ENCODE measurements around the gene ESRP2. TPM values are rescaled to one million over a fixed set of nuclear protein-coding genes. Genes with fewer than 3 reads are reported as not detected.

The ESRP2 gene
- total and polyA plus RNA-seq, 8 donors, result 20.1 to 45.5 (median 35.0) TPM

DNA sequence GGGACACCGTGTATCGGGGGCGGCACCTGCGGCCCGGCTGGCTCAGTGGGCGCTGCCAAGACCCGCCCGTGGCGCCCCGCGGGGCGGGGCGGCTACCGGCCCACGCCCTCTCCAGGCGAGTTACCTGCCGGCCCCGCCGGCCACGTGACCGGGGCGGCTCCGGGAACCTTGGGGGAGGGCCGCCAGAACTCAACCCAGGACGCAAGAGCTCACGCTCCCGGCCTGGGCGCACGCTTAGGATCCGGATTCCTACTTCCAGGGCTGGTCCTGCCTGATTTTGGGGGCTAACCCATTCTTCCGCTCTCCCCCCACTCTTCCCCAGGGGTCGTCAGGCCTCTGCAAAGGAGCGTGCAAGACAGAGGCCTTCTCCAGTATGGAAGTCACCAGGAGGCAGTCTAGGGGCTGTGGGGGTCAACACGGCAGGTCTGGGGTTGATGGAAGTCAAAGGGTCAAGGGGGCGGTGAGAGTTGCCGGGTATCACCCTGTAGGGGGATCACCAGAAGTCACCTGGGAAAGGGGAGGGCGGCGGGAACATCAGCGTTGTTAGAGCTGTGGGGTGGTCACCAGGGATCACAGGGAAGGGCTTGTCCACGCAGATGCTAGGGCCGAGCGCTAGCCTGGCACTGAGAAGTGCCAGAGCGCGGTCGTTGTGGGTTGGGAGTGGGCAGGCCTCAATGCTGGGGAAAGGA is 354 bp upstream of the ESRP2 start:
- Histone ChIP-seq H3K27me3 (no peaks in the 10 kb centered on the region), H3K4me3 (peak overlapping the region; percentile 47 to 86 (median 74)), H3K9me3 (no peaks in the 10 kb centered on the region), H3K27ac (peak overlapping the region; percentile 83 to 99 (median 95)), H3K36me3 (peaks cover 4 to 13% (median 11%) of the 10 kb centered on the region in 3 donors), H3K4me1 (peaks cover 8 to 26% (median 10%) of the 10 kb centered on the region in 3 donors)
- DNase-seq (peak; percentile 89 to 97 (median 96)), FAIRE-seq (no peak), ATAC-seq (peak; percentile 46 to 65 (median 62))
- intact Hi-C loops (cut with DNase I), result loop anchor here in 2 of 3 donors (5.0 to 10.0 kb wide), 3 partner anchors 51 to 251 kb away; partner anchors contain the start of genes DPEP3 (in 1 of the 2) and NFATC3 (in 1 of the 2)
- TF ChIP-seq, protein P1, sequence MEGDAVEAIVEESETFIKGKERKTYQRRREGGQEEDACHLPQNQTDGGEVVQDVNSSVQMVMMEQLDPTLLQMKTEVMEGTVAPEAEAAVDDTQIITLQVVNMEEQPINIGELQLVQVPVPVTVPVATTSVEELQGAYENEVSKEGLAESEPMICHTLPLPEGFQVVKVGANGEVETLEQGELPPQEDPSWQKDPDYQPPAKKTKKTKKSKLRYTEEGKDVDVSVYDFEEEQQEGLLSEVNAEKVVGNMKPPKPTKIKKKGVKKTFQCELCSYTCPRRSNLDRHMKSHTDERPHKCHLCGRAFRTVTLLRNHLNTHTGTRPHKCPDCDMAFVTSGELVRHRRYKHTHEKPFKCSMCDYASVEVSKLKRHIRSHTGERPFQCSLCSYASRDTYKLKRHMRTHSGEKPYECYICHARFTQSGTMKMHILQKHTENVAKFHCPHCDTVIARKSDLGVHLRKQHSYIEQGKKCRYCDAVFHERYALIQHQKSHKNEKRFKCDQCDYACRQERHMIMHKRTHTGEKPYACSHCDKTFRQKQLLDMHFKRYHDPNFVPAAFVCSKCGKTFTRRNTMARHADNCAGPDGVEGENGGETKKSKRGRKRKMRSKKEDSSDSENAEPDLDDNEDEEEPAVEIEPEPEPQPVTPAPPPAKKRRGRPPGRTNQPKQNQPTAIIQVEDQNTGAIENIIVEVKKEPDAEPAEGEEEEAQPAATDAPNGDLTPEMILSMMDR (IDR thresholded peaks at IDR 0.05), result no peak
- WGBS, 2 donors, result 3% methylated on average over 29 to 45 of the region's 45 CpGs

DNA sequence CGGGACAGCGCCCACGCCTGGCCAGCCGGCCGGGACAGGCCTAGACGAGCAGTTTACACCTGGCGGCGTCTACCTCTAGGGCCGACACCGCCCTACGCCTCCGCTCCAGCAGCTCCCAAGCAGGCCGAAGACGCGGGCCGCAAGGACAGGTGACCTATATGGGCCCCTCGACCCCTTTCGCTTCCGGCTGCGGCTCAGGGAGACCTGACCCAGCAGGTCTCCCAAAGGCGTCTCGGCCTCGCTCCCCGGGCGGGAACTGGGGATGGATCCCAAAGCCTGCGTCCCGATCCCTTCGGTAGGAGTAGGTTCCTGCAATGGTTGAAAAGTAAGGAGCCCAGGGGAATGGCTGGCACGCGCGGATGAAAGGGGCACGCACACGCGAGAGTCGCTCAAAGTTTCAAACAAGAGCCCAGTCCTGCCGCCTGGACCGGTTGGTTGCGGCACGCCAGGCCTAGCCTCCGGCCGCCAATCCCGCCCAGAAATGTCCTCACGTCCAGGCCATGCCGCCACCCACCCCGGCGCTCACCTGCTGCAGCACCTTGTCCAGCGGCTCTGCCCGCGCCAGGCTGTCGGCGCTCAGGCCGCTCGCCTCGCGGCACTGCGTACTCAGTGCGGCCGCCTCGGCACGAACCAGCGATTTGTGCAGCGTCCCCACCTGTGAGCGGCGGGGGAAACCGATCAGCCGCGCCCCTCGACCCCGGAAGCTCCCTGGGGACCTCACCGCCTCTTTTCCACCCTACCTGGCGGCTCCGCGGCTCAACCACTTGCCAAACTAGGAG is 630 bp downstream of the ESRP2 start:
- FAIRE-seq, result no peak
- Histone ChIP-seq H3K27me3 (no peaks in the 10 kb centered on the region), H3K4me3 (peak overlapping the region; percentile 47 to 86 (median 74)), H3K4me1 (peaks cover 8 to 26% (median 10%) of the 10 kb centered on the region in 3 donors), H3K36me3 (peaks cover 4 to 21% (median 18%) of the 10 kb centered on the region in 3 donors), H3K27ac (peak overlapping the region; percentile 83 to 99 (median 95)), H3K9me3 (no peaks in the 10 kb centered on the region)
- DNase-seq, result peak; percentile 61 to 90 (median 76)
- ATAC-seq, result peak; percentile 18 to 27 (median 20)
- TF ChIP-seq, protein P1 (IDR thresholded peaks at IDR 0.05), result no peak
- intact Hi-C loops (cut with DNase I), result loop anchor here in 2 of 3 donors (5.0 to 10.0 kb wide), 3 partner anchors 52 to 250 kb away; partner anchors contain the start of genes DPEP3 (in 1 of the 2) and NFATC3 (in 1 of the 2)
- 7 to 11% methylated on average over 58 to 73 of the region's 73 CpGs for WGBS, 2 donors

DNA sequence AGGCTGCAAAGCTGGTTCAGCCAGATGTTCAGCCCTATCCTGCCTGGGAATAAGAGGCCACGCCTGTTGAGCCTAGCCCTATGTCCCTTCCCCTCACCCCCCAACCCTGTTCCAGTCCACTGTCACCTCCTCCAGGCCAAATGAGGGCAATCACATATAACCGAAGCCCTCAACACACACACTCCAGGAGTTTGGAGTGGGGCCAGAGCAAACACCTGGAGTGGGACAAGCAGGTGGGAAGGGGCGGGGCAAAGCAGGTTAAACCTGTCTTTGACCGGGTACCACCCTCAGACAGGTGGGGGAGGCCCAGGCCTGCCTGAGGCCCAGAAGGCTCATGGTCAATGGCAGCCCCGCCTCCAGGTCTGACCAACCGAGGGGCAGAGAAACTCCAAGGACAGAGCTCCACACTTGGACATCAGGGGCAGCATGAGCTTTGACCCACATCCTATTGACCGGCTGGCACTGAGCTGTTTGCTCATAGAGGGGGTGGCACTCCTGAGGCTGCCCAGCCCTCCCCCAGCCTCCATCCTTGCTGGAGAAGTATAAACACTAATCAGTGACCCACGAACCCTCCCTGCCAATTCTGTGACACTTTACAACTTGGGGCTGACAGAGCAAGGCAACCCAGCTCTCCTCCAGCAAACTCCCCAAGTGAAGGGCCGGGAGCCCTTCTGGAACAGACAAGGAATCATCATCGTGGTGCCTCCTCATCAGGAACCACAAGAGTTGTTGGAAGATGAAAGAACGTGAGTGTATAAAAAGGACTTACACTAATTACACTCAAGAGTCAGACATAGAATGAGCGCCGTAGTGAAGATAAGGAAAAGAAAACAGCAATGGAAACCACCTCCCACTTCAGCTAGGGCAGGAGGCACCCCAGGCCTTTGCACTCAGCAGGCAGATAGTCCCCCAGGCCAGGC is 1.5 kb downstream of the ESRP2 start:
- TF ChIP-seq, protein P1 (IDR thresholded peaks at IDR 0.05), result no peak
- peak; percentile 90 to 99 (median 99) for DNase-seq
- Histone ChIP-seq H3K27me3 (no peaks in the 10 kb centered on the region), H3K27ac (peak overlapping the region; percentile 83 to 99 (median 95)), H3K9me3 (no peaks in the 10 kb centered on the region), H3K36me3 (peaks cover 7 to 28% (median 18%) of the 10 kb centered on the region in 3 donors), H3K4me3 (peak overlapping the region; percentile 47 to 86 (median 74)), H3K4me1 (peaks cover 8 to 26% (median 10%) of the 10 kb centered on the region in 3 donors)
- ATAC-seq, result peak; percentile 48 to 59 (median 56)
- FAIRE-seq, result no peak
- WGBS, 2 donors, result 6 to 13% methylated on average over 13 of the region's 13 CpGs
- intact Hi-C loops (cut with DNase I), result loop anchor here in 2 of 3 donors (5.0 to 10.0 kb wide), 3 partner anchors 53 to 250 kb away; partner anchors contain the start of genes DPEP3 (in 1 of the 2) and NFATC3 (in 1 of the 2)

DNA sequence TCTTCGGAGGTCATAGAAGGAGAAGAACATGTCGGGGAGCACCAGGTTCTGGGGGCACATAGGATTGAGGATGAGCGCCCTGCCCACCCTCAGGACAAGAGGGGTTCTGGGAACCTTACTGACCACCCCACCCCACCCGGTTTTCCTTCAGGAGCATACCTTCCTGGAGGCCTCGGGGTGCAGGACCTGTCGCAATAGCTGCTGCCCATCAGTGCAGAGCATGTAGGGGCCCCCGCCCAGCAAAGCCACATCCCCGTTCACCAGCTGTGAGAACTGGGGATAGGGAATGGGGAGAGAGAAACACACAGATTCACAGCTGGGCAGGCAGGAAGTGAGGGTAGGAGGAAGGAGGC is 2.1 kb downstream of the ESRP2 start:
- WGBS, 2 donors, result 25 to 28% methylated on average over 8 of the region's 8 CpGs
- Histone ChIP-seq H3K36me3 (peaks cover 7 to 28% (median 18%) of the 10 kb centered on the region in 3 donors), H3K27me3 (no peaks in the 10 kb centered on the region), H3K9me3 (no peaks in the 10 kb centered on the region), H3K4me3 (peak overlapping the region in 2 of 4 donors; percentile 67 to 82), H3K4me1 (peaks cover 14 to 31% (median 15%) of the 10 kb centered on the region in 3 donors), H3K27ac (peak overlapping the region; percentile 35 to 99 (median 88))
- no peak for ATAC-seq
- intact Hi-C loops (cut with DNase I), result loop anchor here in 1 of 3 donors (10.0 kb wide), 2 partner anchors 149 to 249 kb away; partner anchors contain the start of genes DPEP3 and NFATC3
- TF ChIP-seq, protein P1 (IDR thresholded peaks at IDR 0.05), result no peak
- no peak for DNase-seq
- FAIRE-seq, result no peak

All from pancreas (tissue), 10 donors.